GM21360 (cell line): Measurements from ENCODE around the gene LRRC61.
"Not testable (repeated sequence)": the region's sequence is repeated elsewhere in the genome, so short reads cannot be mapped to it uniquely, and the experiment has no call there.

ENCODE experiments used
- ATAC-seq: cut with Tn5 transposase; IDR thresholded peaks from one replicate; pipeline ENCODE4 v1.9.1; 2021; ENCODE audit warnings: mild to moderate bottlenecking, moderate library complexity; ENCODE audit not compliant: unreplicated experiment

Gene LRRC61, protein sequence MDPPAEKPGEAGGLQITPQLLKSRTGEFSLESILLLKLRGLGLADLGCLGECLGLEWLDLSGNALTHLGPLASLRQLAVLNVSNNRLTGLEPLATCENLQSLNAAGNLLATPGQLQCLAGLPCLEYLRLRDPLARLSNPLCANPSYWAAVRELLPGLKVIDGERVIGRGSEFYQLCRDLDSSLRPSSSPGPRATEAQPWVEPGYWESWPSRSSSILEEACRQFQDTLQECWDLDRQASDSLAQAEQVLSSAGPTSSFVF

DNA sequence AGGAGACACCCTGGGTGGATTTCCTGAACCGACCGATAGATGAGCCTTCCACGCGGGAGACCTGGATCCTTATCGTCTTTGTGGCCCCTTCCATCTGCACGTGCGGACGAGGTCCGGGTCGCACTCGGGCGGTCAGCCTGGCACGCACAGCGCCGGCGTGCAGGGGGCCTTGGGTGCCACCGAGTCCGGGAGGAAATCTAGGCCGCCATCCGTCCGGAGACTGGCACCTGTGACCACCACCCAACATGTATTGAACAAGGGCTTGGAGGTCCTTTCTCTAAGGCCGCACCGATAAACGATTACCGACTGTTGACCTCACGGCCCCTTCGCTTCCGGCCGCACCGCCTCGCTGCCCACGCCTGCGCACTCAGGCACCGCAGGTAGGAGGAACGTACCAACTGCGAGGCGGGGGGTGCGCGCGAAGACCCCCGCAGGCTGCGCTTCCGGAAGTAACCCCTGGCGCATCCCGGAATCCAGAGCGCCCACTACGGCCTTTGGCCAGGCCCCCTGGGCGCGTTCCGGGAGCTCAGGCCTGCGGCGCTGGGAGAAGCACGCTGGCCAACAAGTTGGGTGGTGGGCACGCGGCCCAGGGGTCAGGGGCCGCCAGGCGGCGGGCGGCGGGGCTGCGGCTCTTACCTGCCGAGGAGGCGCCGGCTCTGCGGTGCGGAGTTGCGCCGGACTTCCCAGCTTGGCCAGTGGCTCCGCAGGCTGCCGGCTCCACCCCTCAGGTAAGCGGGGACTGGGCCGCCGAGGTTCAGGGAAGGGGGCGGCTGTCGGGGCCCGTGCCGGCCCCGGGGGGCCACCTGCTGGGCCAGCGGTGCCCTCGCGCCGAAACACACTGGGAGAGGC lies at the start of gene LRRC61, which contains the start of gene ACTR3C:
Gene LRRC61 (plus strand): TSS at position 523 of the 849 bp plus-strand sequence. CDS start 13,507 bp downstream, outside the sequence.
Gene ACTR3C (minus strand): TSS at position 713 of the 849 bp plus-strand sequence. CDS start 28,249 bp downstream, outside the sequence.
- ATAC-seq = peak; percentile 47

DNA sequence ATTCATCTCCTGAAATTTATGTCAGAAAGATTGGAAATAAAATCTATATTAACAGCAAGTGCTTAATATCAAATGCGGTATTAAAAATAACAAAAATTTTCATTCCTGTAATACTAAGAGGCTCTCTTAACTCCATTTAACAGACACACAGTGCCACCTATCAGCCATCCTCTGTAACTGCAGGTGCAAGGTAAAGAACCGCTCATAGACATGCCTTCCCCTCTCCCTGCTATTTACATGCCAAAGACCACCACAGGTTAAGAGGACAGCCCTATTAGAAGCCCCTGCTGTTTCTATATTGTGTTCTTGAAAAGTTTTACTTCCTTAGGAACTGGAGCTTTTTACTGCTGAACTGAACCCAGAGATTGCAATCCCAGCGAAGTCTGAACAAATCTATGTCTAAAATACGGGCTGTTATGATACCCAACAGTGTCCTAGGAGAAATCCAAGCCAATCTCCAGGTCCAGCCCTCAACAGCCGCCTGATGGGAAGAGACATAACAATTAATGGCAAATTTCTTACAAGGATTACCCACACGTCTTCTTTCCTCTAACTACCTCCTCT lies 46.9 kb upstream of the LRRC61 start:
- ATAC-seq = not testable (repeated sequence)

DNA sequence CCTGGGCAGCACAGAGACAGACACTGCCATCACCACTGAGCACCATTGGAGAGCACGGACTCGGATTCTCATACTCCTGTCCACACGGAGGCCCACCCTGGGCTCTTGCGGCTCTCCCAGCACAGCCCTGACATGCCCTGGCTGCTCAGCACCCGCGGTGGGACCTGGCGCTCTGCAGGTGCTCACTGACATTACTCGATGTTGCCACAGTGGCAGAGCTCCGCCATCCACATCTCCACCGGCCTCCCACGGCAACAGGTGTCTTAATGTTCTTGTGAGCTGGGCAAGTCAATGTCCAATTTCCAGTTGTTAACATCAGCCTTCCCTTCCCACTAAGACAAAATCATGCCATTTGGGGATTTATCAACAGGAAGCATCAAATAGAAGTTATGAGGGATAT lies 44.8 kb upstream of the LRRC61 start:
- ATAC-seq = not testable (repeated sequence)

DNA sequence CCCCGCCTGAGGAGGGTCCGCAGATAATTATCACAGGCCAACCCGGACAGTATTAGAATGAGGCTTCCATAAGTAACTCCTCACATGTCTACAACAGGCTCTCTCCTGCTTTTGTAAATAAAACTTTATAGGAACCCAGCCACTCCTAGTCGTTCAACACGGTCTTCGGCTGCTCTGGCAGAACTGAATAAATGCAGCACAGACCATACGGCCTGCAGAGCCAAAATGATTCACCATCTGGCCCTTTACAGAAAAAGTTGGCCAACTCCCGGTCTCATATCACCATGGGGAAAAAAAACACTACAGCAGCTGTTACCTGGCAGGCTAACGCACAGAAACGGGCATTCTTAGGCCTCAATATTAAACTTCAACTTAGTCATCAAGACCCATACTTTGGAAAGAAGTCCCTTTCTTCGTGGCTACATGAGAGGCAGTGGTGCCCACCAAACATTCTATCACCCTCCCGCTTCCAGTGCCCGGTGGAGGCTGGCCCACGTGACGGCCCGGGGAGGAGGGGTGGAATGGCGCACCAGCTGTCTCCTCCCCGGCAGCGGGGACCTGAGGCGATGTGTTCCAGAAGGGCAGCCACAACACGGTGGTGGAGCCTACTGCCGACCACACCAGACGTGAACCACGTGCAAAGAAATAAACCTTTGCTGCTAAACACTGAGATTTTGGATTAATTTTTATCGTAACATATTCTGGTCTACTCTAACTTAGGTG lies 41.3 kb upstream of the LRRC61 start:
- ATAC-seq = not testable (repeated sequence)

DNA sequence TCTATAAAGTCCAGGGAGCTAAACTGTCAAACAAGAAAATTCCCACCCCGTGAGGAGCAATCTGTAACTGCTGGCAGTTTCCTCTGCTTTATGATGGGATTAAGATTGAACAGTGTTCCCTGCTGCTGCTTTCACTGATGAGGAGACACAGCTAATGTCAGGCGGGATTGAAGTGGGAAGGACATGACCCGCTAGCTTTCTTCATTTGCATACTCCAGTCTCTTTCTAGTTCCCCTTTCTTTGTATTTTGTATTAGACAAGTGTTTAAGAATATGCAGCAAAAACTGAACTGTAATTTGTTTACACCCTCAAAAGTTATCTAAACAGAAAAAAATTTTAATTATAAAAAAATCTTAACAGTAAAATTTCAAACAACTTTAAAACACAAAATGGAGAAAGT lies 40.0 kb upstream of the LRRC61 start:
- not testable (repeated sequence) for ATAC-seq

DNA sequence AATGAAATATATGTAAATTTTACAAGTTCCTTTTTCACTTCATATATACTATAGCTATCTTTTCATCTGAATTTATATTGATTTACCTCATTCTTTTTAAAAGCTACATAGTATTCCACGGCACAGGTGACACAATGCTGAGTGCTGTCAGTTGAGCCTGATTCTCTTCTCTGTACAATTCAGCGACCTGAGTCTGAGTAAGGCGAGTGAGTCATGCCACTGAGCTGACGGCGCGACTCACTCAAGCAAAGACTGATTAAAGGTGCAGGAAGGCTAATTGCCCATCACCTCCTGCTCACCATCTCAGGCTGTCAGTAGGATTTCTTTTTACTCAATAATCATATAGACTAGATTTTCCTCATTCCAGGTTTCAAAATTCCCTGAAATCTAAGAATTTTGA lies 39.5 kb upstream of the LRRC61 start:
- ATAC-seq = not testable (repeated sequence)

DNA sequence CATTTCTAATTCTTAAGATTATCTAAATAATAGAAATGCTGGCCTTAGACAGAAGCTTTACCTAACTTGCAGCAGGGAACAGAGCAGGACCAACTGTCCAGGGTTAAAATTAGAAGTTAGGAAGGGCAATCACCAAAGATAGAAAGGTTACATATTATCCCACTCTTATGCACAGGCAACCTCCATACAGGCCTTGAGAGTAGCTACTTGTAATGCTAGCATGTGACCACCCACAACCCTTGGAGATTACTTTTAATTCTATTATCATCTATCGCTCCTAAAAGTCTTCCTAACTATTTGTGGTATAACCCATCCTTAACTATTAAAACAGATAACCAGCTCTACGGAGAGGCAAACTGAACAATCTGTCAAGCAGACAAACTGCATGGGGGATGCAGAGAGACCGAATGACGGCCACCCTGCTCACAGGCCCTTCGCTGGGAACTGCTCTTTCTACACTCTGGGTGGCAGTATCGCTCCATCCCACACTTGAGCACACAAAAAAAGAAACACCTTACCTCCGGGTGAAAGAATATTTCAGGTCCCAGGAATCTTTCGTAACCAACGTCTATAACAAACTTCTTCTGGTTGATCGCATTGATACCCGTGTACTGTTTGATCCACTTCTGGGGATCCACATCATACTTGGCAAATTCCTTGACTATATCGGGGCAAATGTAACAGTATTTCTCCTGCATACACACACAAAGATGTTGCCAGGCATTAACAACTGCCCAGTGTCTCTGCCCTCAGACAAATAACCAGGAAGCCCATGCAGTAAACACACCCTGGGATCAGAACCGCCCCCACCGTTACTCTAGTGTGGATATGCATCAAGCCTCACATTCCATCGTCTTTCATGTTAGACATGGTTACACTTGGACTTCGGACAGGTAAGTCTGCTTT lies 37.1 kb upstream of the LRRC61 start:
- ATAC-seq = peak; percentile 75

DNA sequence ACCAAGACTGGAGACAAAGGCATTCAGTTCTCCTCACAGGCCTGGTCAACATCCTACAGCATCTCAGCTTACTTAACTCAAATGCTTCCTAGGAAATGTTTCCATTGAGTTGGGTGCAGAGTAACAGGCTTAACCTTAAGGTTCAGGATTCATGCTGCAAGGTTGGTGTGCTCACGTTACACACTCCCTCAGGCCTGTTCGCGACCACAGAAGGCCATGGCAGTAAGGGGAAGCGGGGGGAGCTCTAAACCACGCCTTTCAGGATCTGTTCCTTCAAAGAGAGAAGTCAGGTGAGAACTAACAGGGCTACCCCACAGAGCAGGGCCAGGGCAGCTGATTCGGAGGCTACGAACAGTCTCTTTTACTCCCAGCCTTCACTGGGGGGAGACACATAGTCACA lies 35.3 kb upstream of the LRRC61 start:
- not testable (repeated sequence) for ATAC-seq

DNA sequence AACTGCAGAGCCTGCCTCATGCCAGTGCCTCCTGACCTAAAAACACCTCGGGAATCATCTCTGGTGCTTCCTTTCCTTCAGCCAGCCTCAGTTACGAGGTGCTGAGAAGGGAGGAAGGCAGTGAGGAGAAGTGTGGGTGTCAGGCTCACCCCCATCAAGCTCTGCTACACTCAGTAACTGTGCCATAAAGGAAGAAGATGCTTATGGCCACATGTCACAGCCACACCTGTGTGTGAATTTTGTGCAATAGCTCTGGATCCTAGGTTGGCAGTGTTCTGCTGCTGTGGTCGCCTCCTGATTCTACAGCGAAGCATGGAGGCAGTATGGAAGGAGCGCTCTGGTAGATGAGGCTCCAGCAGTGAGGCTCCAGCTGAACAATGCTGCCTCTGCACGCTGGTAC lies 34.3 kb upstream of the LRRC61 start:
- ATAC-seq = not testable (repeated sequence)

DNA sequence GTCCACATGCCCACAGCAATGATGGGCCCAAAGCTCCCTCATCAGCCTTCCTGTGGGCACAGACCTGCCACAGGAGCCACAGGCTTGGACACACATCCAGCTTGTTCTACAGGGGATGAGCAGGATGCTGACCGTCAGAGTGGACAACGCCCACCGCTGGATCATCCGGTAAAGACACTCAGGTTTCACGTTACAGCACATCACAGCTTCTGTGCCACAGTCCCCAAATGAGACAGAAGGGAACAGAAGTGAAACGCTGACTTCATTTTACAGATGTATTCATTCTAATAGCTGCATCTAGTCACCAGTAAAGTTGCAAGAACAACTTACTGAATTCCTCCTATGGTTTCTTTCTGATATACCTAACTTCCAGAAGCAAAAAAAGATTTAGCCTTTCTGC lies 32.8 kb upstream of the LRRC61 start:
- ATAC-seq = not testable (repeated sequence)

DNA sequence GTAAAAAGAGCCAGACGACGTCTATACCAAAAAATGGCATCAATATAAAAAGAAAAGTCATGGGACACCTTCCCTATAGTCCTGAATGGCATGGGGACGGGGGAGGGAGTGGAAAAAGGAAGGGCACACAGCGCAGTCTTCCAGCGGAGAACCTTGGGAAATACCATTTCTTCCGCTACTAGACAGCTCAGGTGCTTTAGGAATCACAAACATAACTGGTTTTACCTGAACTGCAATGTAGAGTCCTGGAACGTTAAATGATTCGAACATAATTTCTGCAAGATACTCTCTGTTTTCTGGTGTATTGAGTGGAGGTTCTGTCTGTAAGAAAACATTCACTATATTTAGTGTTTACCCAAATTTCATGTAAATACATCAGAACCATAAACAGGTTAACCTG lies 28.1 kb upstream of the LRRC61 start:
- ATAC-seq = not testable (repeated sequence)

DNA sequence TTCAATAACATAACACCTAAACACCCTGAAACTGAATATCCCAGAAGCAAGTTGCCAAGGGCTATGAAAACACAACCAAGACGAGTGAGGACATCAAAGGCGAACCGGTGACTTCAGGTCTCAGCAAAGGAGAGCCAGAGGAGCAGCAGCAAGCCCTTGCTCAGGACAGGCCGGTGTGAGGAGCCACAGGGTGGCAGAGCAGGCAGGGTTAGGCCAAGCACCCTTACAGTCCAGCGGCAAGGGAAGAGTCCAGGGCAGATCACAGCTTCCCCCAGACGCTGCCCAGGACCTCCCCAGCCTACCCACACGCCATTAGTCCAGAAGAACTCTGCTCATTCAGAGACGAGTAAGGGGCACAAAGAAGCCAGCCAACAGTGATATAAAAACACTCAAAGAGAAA lies 27.5 kb upstream of the LRRC61 start:
- not testable (repeated sequence) for ATAC-seq

DNA sequence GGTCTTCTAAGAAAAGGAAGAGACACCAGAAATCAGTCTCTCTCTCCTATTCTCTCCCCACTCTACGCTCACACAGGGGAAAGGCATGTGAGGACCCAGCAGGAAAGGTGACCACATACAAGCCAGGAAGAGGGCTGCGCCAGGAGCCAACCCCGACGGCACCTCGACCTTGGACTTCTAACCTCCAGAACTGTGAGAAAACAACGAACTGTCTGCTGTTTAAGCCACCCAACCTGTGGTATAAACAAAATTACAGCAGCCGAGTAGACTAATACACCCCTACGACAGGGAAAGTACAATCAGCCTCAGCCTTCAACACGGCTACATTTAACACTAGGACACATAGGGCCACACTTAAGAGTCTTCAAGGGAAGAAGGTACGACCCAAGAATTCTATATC lies 26.4 kb upstream of the LRRC61 start:
- not testable (repeated sequence) for ATAC-seq

DNA sequence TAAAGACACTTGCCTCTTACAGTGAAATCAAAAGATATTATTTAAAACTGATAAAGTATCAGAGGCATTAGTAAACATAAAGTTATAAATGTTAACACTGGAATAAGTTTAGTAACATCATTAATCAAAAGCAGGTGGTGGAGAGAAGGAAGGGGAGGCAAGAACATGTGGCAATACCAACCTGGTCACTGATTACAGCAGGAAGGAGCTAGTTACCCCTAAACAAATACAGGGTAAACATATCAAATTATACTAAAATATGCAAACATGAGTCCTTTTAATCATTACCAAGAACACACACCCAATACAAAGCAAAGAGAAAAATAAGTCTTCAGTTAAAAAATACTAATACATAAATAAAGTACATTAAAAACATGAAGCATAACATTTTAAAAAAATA lies 25.2 kb upstream of the LRRC61 start:
- ATAC-seq = not testable (repeated sequence)

DNA sequence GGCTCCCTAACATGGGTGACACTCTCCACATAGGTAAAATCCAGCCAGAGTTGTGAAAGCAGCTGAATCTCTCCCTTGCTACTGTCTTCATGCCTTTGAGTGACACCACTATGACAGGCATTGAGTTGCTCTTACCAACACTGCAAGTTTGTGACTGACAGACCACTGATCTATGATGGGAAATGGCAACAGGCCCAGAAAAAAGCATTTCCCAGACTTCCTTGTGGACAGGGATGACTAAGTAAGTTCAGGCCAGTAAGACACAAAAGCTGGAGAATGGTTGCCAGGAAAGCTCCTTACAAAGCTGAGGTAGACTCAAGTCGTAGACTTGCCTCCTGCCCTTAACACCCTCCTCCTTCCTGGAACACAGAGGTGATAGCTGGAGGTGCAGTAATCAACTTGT lies 20.2 kb upstream of the LRRC61 start:
- ATAC-seq = not testable (repeated sequence)

DNA sequence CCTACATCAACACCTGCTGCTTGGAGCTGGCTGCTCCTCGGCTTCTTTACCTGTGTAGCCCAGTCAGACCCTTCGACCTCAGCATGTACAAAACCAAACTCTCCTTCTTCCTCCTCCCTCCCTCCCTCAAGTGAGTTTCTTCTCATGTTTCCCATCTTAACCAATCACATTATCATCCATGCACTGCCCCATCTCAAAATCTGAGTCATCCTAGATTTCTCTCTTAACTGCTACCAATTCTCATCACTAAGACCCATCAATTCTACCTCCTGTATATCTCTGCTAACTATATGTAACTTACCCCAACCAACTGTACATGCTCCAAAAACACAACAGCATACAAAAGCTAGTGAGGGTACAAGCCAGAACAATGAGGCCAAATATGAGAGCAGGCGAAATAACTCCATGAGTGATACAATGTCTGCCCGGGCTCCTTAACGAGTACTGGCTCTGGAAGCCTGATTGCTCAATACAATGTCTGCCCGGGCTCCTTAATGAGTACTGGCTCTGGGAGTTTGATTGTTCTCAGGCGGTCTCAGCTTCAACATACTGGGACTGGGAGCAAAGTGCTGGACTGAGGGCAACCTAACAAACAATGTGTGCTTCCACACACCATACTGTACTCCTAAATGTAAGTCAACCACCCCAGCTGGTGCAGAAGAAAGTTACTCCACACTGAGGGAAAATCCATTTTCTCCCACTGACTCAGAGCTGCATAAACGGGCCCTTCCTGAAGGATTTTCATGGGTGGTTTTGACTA lies 18.5 kb upstream of the LRRC61 start:
- not testable (repeated sequence) for ATAC-seq

DNA sequence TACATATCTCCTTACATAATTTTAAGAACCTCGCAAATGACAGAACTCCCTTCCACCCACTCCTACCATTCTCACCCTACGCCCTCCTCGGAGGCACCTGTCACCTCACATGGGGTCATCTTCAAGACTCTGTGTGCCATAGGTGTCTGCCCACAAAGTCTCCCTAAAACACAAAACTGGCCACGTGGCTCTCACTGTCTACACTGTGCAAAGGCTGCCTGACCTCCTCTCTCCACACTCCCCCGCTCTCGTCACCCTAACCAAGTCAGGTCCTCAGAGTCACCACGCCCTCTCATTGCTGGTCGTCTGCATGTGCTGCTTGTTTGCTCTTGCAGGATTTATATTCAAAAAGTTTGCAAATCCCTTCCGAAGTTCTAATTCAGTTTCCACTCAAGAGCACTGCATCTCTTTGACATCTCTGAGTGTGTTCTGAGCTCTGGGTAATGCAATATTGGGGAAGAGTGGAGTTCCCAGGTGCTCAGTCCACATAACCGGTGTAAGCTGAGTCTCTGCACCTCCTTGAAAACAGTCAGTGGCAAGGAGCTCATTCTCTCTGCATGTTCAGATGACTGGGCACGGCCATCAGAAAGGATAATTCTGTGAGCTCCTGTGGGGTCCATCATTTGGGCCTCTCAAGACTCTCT lies 17.8 kb upstream of the LRRC61 start:
- ATAC-seq = not testable (repeated sequence)

DNA sequence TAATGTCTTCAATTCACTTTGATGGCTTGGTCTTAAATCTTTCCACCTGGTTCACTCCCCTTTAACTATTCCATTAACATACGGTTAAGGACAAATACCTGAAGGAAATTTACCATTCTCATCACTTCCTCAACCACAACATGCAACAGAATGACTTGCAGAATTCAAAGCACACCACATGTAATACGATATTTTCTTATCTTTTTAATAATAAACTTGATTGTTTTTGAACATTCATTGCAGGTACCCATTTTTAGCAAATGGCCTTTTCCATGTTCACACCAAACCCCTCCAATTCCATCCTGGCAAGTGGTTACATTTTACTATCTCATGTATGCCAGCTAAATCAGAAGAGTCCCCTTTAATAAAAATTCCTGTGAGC lies 17.3 kb upstream of the LRRC61 start:
- ATAC-seq = not testable (repeated sequence)

DNA sequence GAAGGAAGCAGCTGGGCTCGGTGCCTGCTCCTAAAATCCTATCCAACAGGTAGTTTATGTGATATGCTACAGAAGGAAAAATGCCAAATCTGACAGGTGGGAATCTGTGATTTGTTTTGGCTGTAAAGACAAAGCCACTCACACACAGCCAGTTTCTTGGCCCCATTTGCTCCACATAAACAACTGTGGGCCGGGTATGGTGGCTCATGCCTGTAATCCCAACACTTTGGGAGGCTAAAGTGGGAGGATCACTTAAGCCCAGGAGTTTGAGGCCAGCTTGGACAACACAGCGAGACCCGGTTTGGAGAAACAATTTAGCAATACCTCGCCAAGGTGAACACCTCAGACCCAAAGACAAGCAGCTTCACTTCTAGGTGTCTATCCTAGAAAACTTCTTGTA lies 16.8 kb upstream of the LRRC61 start:
- not testable (repeated sequence) for ATAC-seq
